HG02763 (cell line): ENCODE results near the gene IFI27L1.

Experiments used
- ATAC-seq: cut with Tn5 transposase; IDR thresholded peaks from one replicate; pipeline ENCODE4 v1.9.1; 2021; ENCODE audit warnings: mild to moderate bottlenecking, moderate library complexity; ENCODE audit not compliant: unreplicated experiment

The IFI27L1 gene

GRCh38 chr14:94129758-94130414 lies 48.8 kb downstream of the IFI27L1 start:
- peak; percentile 12 for ATAC-seq

GRCh38 chr14:94132285-94132887 lies 51.3 kb downstream of the IFI27L1 start:
- ATAC-seq, result no peak

- no peak for ATAC-seq
Observed at GRCh38 chr14:94135476-94135875, 54.4 kb downstream of the IFI27L1 start.

GRCh38 chr14:94136575-94137331 lies 55.6 kb downstream of the IFI27L1 start:
- ATAC-seq, result peak; percentile 71

- ATAC-seq, result no peak
Observed at GRCh38 chr14:94138251-94138650, 57.1 kb downstream of the IFI27L1 start.

GRCh38 chr14:94139006-94139405 lies 57.9 kb downstream of the IFI27L1 start:
- ATAC-seq, result no peak

GRCh38 chr14:94139421-94139820 lies 58.3 kb downstream of the IFI27L1 start:
- ATAC-seq, result no peak

- ATAC-seq, result no peak
Observed at GRCh38 chr14:94142247-94142646, 61.1 kb downstream of the IFI27L1 start.

- ATAC-seq, result no peak
Observed at GRCh38 chr14:94142836-94143235, 61.7 kb downstream of the IFI27L1 start.

- ATAC-seq, result no peak
Observed at GRCh38 chr14:94143239-94143638, 62.1 kb downstream of the IFI27L1 start.

- ATAC-seq, result no peak
Observed at GRCh38 chr14:94143711-94144110, 62.6 kb downstream of the IFI27L1 start.

- ATAC-seq, result no peak
Observed at GRCh38 chr14:94144765-94145164, 63.7 kb downstream of the IFI27L1 start.

GRCh38 chr14:94145902-94146527 lies 64.9 kb downstream of the IFI27L1 start:
- ATAC-seq, result no peak
